GM12878 (cell line): ENCODE data around the gene RPS15A. TPM values are rescaled to one million over a fixed set of nuclear protein-coding genes. Genes with fewer than 3 reads are reported as not detected.

Experiments used
- ATAC-seq: fragments of 200-7000 bp; cut with Tn5 transposase; 3 replicates; pipeline ENCODE4 v1.9.1; 2020; ENCODE audit warnings: mild to moderate bottlenecking, moderate library complexity
- BruUV-seq: library from RNA; stranded (reverse); fragments of 400-500 nt; replicated peaks from 2 replicates; lab custom pipeline; 2021; lab: Mats Ljungman, UMichigan
- CTCF ChIA-PET: fragments of 300-600 bp; sonication (Branson Sonifier 250); formaldehyde crosslinking; extraction: SDS; loops from one replicate; lab custom pipeline; 2021; ENCODE audit warnings: inconsistent platforms; lab: Yijun Ruan, JAX
- POLR2A ChIA-PET: fragments of 350-600 bp; formaldehyde crosslinking; extraction: SDS; loops from one replicate; lab custom pipeline; 2021; ENCODE audit warnings: inconsistent platforms; lab: Charles Lee
- RAD21 ChIA-PET: fragments of 300-600 bp; sonication (Branson Sonifier 250); formaldehyde crosslinking; loops from one replicate; lab custom pipeline; 2023; ENCODE audit warnings: antibody characterized with exemption; ENCODE audit not compliant: unreplicated experiment; lab: Charles Lee
- SMC1A ChIA-PET: fragments of 300-600 bp; sonication (Branson Sonifier 250); formaldehyde crosslinking; loops from one replicate; lab custom pipeline; 2023; ENCODE audit not compliant: unreplicated experiment, uncharacterized antibody; lab: Charles Lee
- DNase-seq: peaks from one replicate; pipeline ENCODE4 v3.0.0-alpha.2; 2011; ENCODE audit warnings: low read depth, low spot score
- FAIRE-seq: peaks from 3 replicates; lab custom pipeline; 2011; peaks lifted over from hg19 to GRCh38; lab: Jason Lieb, UNC
- H2AFZ ChIP-seq: 2 replicates; pipeline ENCODE4 v1.6.0; 2011; ENCODE audit warnings: low read depth, low read length, control low read depth; ENCODE audit not compliant: control insufficient read depth
- H3K27ac ChIP-seq: 2 replicates; pipeline ENCODE4 v1.5.1; 2011; ENCODE audit warnings: control low read depth; ENCODE audit not compliant: control insufficient read depth, insufficient read depth
- H3K27me3 ChIP-seq, 2 experiments: replicated peaks in 1 of 2; 2 replicates each; pipeline versions ENCODE4 v1.6.0 to v1.6.1; 2011; ENCODE audit warnings: low read length in 1 of 2; ENCODE audit not compliant: control insufficient read depth in 2 of 2, insufficient read depth in 2 of 2
- H3K36me3 ChIP-seq, 2 experiments: 2 replicates each; pipeline ENCODE4 v1.5.1; 2011; ENCODE audit warnings: low read length in 1 of 2; ENCODE audit not compliant: control insufficient read depth in 2 of 2, insufficient read depth in 2 of 2
- H3K4me1 ChIP-seq: 2 replicates; pipeline ENCODE4 v1.6.1; 2011; ENCODE audit warnings: mild to moderate bottlenecking, low read length, moderate library complexity, mixed read lengths; ENCODE audit not compliant: control insufficient read depth, insufficient read depth
- H3K4me2 ChIP-seq: 2 replicates; pipeline ENCODE4 v1.6.0; 2011; ENCODE audit warnings: control low read depth; ENCODE audit not compliant: control insufficient read depth, insufficient read depth
- H3K4me3 ChIP-seq: fragments of 200-600 bp; sonication (generic); 2 replicates; pipeline ENCODE4 v1.5.1; 2016
- H3K79me2 ChIP-seq: 2 replicates; pipeline ENCODE4 v1.6.0; 2011; ENCODE audit warnings: low read length; ENCODE audit not compliant: control insufficient read depth, insufficient read depth
- H3K9ac ChIP-seq: 2 replicates; pipeline ENCODE4 v1.8.0; 2011; ENCODE audit warnings: low read length, control low read depth, mixed read lengths; ENCODE audit not compliant: control insufficient read depth, insufficient read depth
- H3K9me3 ChIP-seq: replicated peaks from 3 replicates; pipeline ENCODE4 v1.5.1; 2011; ENCODE audit warnings: mild to moderate bottlenecking, low read length; ENCODE audit not compliant: control insufficient read depth, insufficient read depth
- H4K20me1 ChIP-seq: 2 replicates; pipeline ENCODE4 v1.6.0; 2011; ENCODE audit not compliant: control insufficient read depth, insufficient read depth
- ATF7 ChIP-seq: fragments of 450-650 bp; IDR thresholded peaks from 2 replicates; pipeline ENCODE4 v1.6.1; 2016; ENCODE audit warnings: low read depth, mild to moderate bottlenecking
- NFIC ChIP-seq: IDR thresholded peaks from 2 replicates; pipeline ENCODE4 v1.6.1; 2012; ENCODE audit warnings: low read depth, mild to moderate bottlenecking, inconsistent platforms, low read length, moderate library complexity
- NR2C2 ChIP-seq: IDR thresholded peaks from 2 replicates; pipeline ENCODE4 v1.6.1; 2011; ENCODE audit warnings: borderline replicate concordance, low read depth; ENCODE audit not compliant: control insufficient read depth, insufficient read length
- PBX3 ChIP-seq: IDR thresholded peaks from 2 replicates; pipeline ENCODE4 v1.6.1; 2011; ENCODE audit warnings: mild to moderate bottlenecking, low read depth, low read length, moderate library complexity; ENCODE audit not compliant: insufficient replicate concordance
- SMAD1 ChIP-seq: fragments of 450-650 bp; IDR thresholded peaks from 2 replicates; pipeline ENCODE4 v1.6.1; 2018; ENCODE audit warnings: mild to moderate bottlenecking, low read depth; ENCODE audit not compliant: partially characterized antibody
- SMC3 ChIP-seq: IDR thresholded peaks from 2 replicates; pipeline ENCODE4 v1.6.1; 2011; ENCODE audit warnings: low read length, improper control_type of control experiment, borderline replicate concordance
- SP1 ChIP-seq: IDR thresholded peaks from one replicate; pipeline ENCODE4 v1.6.1; 2011; ENCODE audit warnings: low read depth, low read length
- SUPT20H ChIP-seq: IDR thresholded peaks from 2 replicates; pipeline ENCODE4 v1.6.1; 2011; ENCODE audit warnings: low read depth, mild to moderate bottlenecking, low read length, moderate library complexity, borderline replicate concordance; ENCODE audit not compliant: control insufficient read depth
- ZSCAN29 ChIP-seq: fragments of 450-650 bp; IDR thresholded peaks from 2 replicates; pipeline ENCODE4 v1.6.1; 2017; ENCODE audit warnings: mild to moderate bottlenecking, moderate library complexity
- WGBS: methylation state at CpG from one replicate; pipeline ENCODE4 v1.1.6; 2016; ENCODE audit warnings: low lambda C conversion rate; ENCODE audit not compliant: insufficient replicate concordance, insufficient coverage; ENCODE audit errors: missing lambda C conversion rate; 5-methylcytosine and 5-hydroxymethylcytosine counted together
- in situ Hi-C: fragments of 300-500 bp; cut with MboI; formaldehyde crosslinking; loops from 9 replicates; pipeline ENCODE4 v1.14.3; 2018; ENCODE audit warnings: mixed read lengths
- intact Hi-C: fragments of 100-400 bp; cut with micrococcal nuclease; formaldehyde crosslinking; loops from one replicate; pipeline ENCODE4 v1.14.2; 2022; ENCODE audit not compliant: unreplicated experiment
- polyA plus RNA-seq, 11 experiments: library from polyadenylated mRNA; depleted of rRNA in 4 of 11; unstranded in 6 of 11; stranded (reverse) in 5 of 11; fragments of >200 nt; fragmentation: Nextera tagmentation in 4 of 11; fragmentation: Illumina TruSeq in 1 of 11; extraction: Ambion mirVana in 4 of 11; extraction: Trizol in 1 of 11; gene quantifications; 1 replicate in 1 of 11; 2 replicates in 10 of 11; pipeline versions ENCODE4 v1.2.1 to v1.2.3, GENCODE V29; 2011 to 2016; ENCODE audit warnings: inconsistent platforms in 2 of 11, missing spikeins in 2 of 11, low read depth in 1 of 11
- total RNA-seq, 4 experiments: library from RNA; depleted of rRNA in 3 of 4; stranded (reverse); fragments of >200 nt in 3 of 4; fragmentation: Illumina TruSeq in 1 of 4; extraction: Trizol in 1 of 4; gene quantifications; 2 replicates each; pipeline versions ENCODE4 v1.2.1 to v1.2.3, GENCODE V29; 2013 to 2021

Gene RPS15A
- total and polyA plus RNA-seq, 10 of the 15 experiments (the other 5 are each of a cell fraction or from before 2014, with no cell fraction given) = 1,566 to 6,408 (median 2,999) TPM

DNA sequence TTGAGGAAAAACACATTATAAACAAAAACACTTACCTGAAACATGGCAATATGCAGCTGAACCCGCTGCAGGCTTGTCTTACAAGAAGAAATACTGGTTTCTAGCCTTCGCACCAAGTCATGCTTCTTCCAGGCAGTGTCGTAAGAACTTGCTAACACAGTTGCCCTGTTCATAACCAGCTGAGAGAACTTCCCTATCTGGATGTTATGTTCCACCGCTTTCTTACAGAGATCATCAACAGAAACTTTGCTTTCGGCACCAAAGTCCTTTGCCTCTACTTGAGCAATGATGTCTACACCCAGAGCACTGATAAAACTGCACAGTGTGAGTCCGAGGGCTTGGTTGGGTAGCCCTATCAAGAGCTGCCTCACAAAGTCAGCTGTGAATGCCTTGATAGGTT lies 39.1 kb upstream of the RPS15A start:
- WGBS = 97% methylated on average over 6 of the region's 6 CpGs
- intact Hi-C loops (no loop called here), in situ Hi-C loops (no loop called here)
- Histone ChIP-seq H3K27me3 (no peaks in the 10 kb centered on the region), H3K36me3 (peaks cover 9 to 21% of the 10 kb centered on the region in 2 experiments), H3K79me2 (no peaks in the 10 kb centered on the region), H3K9ac (no peak overlapping the region), H3K27ac (no peak overlapping the region), H3K4me2 (no peak overlapping the region), H3K4me3 (no peak overlapping the region), H3K4me1 (no peaks in the 10 kb centered on the region), H3K9me3 (no peaks in the 10 kb centered on the region), H4K20me1 (no peaks in the 10 kb centered on the region), H2AFZ (no peak overlapping the region)
- FAIRE-seq (no peak), DNase-seq (no peak), ATAC-seq (no peak)
- ChIA-PET CTCF (interaction anchor here (0.6 to 2.0 kb wide), 4 partner anchors 25 to 140 kb away, joined by 3 to 6 read pairs (median 3); no protein-coding TSS in a partner anchor), POLR2A (interaction anchor here (1.0 kb wide), 1 partner anchor 10 kb away, joined by 3 read pairs; no protein-coding TSS in a partner anchor), RAD21 (no interaction called here), SMC1A (interaction anchor here (1.7 kb wide), 1 partner anchor 9 kb away, joined by 7 read pairs; no protein-coding TSS in a partner anchor)
- no TSS peak for BruUV-seq
- TF ChIP-seq NFIC = no peak
- no peak for TF ChIP-seq PBX3
- TF ChIP-seq ATF7 = no peak

- DNase-seq = no peak
- H3K9me3 ChIP-seq = no peaks in the 10 kb centered on the region
- RAD21 ChIA-PET = no interaction called here
- ATAC-seq = no peak
- CTCF ChIA-PET = interaction anchor here (1.0 to 1.4 kb wide), 2 partner anchors 26 to 141 kb away, joined by 4 to 6 read pairs; partner anchors contain the start of gene ARL6IP1
- SMC1A ChIA-PET = interaction anchor here (1.3 kb wide), 1 partner anchor 12 kb away, joined by 4 read pairs; no protein-coding TSS in a partner anchor
- POLR2A ChIA-PET = no interaction called here
- intact Hi-C loops = no loop called here
- H4K20me1 ChIP-seq = no peaks in the 10 kb centered on the region
- no peak overlapping the region for H3K4me2 ChIP-seq
- H3K4me1 ChIP-seq = no peaks in the 10 kb centered on the region
- no peak overlapping the region for H3K9ac ChIP-seq
- 94% methylated on average over 4 of the region's 4 CpGs for WGBS
- no peak overlapping the region for H2AFZ ChIP-seq
- peaks cover 6 to 16% of the 10 kb centered on the region in 2 experiments for H3K36me3 ChIP-seq
- no peaks in the 10 kb centered on the region for H3K27me3 ChIP-seq
- no TSS peak for BruUV-seq
- no peak for FAIRE-seq
- TF ChIP-seq SMC3 = no peak
- no peak for TF ChIP-seq SMAD1
- no peak for TF ChIP-seq ZSCAN29
- TF ChIP-seq SUPT20H = no peak
- TF ChIP-seq SP1 = no peak
- no peak for TF ChIP-seq NR2C2
- in situ Hi-C loops = no loop called here
- H3K79me2 ChIP-seq = no peaks in the 10 kb centered on the region
- no peak overlapping the region for H3K27ac ChIP-seq
- no peak overlapping the region for H3K4me3 ChIP-seq
Observed at GRCh38 chr16:18827890-18828289, 37.8 kb upstream of the RPS15A start.
